Upper lobe of left lung (tissue), 6 donors: Measurements from ENCODE around the gene RPS29. TPM values are rescaled to one million over a fixed set of nuclear protein-coding genes. Genes with fewer than 3 reads are reported as not detected.
"Not testable (repeated sequence)": the region's sequence is repeated elsewhere in the genome, so short reads cannot be mapped to it uniquely, and the experiment has no call there.

Source experiments
- ATAC-seq, 2 donors: fragments of 200-7000 bp; cut with Tn5 transposase; one replicate each; pipeline ENCODE4 v1.9.1; 2022; ENCODE audit warnings: mild to moderate bottlenecking in 2 of 2, moderate library complexity in 2 of 2; ENCODE audit not compliant: low FRiP score in 2 of 2
- DNase-seq, 2 donors: peaks; one replicate each; pipeline ENCODE4 v3.0.0-alpha.2; 2019 to 2020
- H3K27ac ChIP-seq, 4 donors: fragments of 200-600 bp; sonication (generic); one replicate each; pipeline ENCODE4 v1.5.1; 2016 to 2019
- H3K27me3 ChIP-seq, 4 donors: fragments of 200-600 bp; sonication (generic); one replicate each; pipeline ENCODE4 v1.5.1; 2017 to 2019
- H3K36me3 ChIP-seq, 4 donors: fragments of 200-600 bp; sonication (generic); one replicate each; pipeline ENCODE4 v1.5.1; 2016 to 2019
- H3K4me1 ChIP-seq, 4 donors: fragments of 200-600 bp; sonication (generic); one replicate each; pipeline ENCODE4 v1.5.1; 2018 to 2019
- H3K4me3 ChIP-seq, 4 donors: fragments of 200-600 bp; sonication (generic); one replicate each; pipeline ENCODE4 v1.5.1; 2017 to 2019; ENCODE audit warnings: mild to moderate bottlenecking in 2 of 4, moderate library complexity in 1 of 4
- H3K9me3 ChIP-seq, 4 donors: fragments of 200-600 bp; sonication (generic); one replicate each; pipeline ENCODE4 v1.5.1; 2018 to 2019
- CTCF ChIP-seq, 6 experiments: fragments of 450-650 bp in 4 of 6; fragments of 200-600 bp in 2 of 6; sonication (generic) in 2 of 6; IDR thresholded peaks; one replicate each; pipeline ENCODE4 v1.5.1; 2016 to 2019; ENCODE audit warnings: antibody characterized with exemption in 6 of 6
- EP300 ChIP-seq, 4 donors: sonication (generic); formaldehyde crosslinking; IDR thresholded peaks; one replicate each; pipeline ENCODE4 v1.5.1; 2017; ENCODE audit warnings: antibody characterized with exemption in 4 of 4, control low read depth in 2 of 4
- POLR2A ChIP-seq, 4 donors: fragments of 450-650 bp; IDR thresholded peaks; one replicate each; pipeline ENCODE4 v1.5.1; 2016 to 2017; ENCODE audit warnings: antibody characterized with exemption in 4 of 4, mild to moderate bottlenecking in 2 of 4
- POLR2AphosphoS5 ChIP-seq, 2 donors: sonication (generic); formaldehyde crosslinking; IDR thresholded peaks; one replicate each; pipeline ENCODE4 v1.5.1; 2017; ENCODE audit warnings: antibody characterized with exemption in 2 of 2
- WGBS, 2 donors: methylation state at CpG; one replicate each; pipeline ENCODE4 v1.1.5; 2017 to 2018; 5-methylcytosine and 5-hydroxymethylcytosine counted together
- total RNA-seq, 6 donors: library from RNA; depleted of rRNA in 4 of 6; stranded (reverse); fragments of >200 nt in 4 of 6; gene quantifications; one replicate each; pipeline versions ENCODE4 v1.1.0 to v1.2.1, GENCODE V29; 2016 to 2021
- donor health status: DM: no; HTN: no; CAD: no; lungs with moderate emphysema.
- donor health status: DM: no; HTN: yes; CAD: no; lungs with severe emphysema.

Gene RPS29
- total RNA-seq, 6 donors from 2014 or later: 308 to 5,471 (median 1,242) TPM

- no peak for ATAC-seq
Observed at GRCh38 chr14:49589387-49589786, 3.2 kb upstream of the RPS29 start.

GRCh38 chr14:49586673-49587460, 687 bp upstream of the RPS29 start:
- H3K4me1 ChIP-seq: peaks cover 24 to 33% (median 32%) of the 10 kb centered on the region in 4 donors
- peaks cover 0 to 30% (median 14%) of the 10 kb centered on the region in 4 donors for H3K36me3 ChIP-seq
- peak overlapping the region in 3 of 4 donors; percentile 73 to 83 (median 81) for H3K4me3 ChIP-seq
- H3K9me3 ChIP-seq: no peaks in the 10 kb centered on the region
- TF ChIP-seq POLR2AphosphoS5 (IDR thresholded peaks at IDR 0.05): no peak
- TF ChIP-seq CTCF (IDR thresholded peaks at IDR 0.05): peak; percentile 67 to 87 (median 76)
- ATAC-seq (peak; percentile 78 to 80), DNase-seq (peak in 1 of 2 donors; percentile 25)
- H3K27me3 ChIP-seq: no peaks in the 10 kb centered on the region
- H3K27ac ChIP-seq: peak overlapping the region; percentile 92 to 95 (median 94)
- WGBS, 2 donors: 2 to 3% methylated on average over 12 to 14 of the region's 21 CpGs

More at GRCh38 chr14:49589387-49589786, 3.2 kb upstream of the RPS29 start:
- Histone ChIP-seq H3K4me3 (no peak overlapping the region), H3K4me1 (peaks cover 10 to 12% (median 11%) of the 10 kb centered on the region in 4 donors), H3K36me3 (peaks cover 0 to 5% (median under 1%) of the 10 kb centered on the region in 4 donors), H3K27me3 (no peaks in the 10 kb centered on the region), H3K27ac (no peak overlapping the region), H3K9me3 (no peaks in the 10 kb centered on the region)
- no peak for DNase-seq
- TF ChIP-seq POLR2A (IDR thresholded peaks at IDR 0.05): no peak
- WGBS, 2 donors: 91 to 92% methylated on average over 3 of the region's 3 CpGs

GRCh38 chr14:49584981-49585640, 1.1 kb downstream of the RPS29 start:
- WGBS, 2 donors: 19 to 20% methylated on average over 32 of the region's 32 CpGs
- DNase-seq: not testable (repeated sequence)

GRCh38 chr14:49584058-49584457, 2.1 kb downstream of the RPS29 start:
- whole genome bisulfite sequencing, 2 donors: 78 to 80% methylated on average over 10 to 11 of the region's 11 CpGs
- Histone ChIP-seq H3K9me3 (no peaks in the 10 kb centered on the region), H3K4me1 (peaks cover 26 to 43% (median 32%) of the 10 kb centered on the region in 4 donors), H3K36me3 (peaks cover 0 to 31% (median 14%) of the 10 kb centered on the region in 4 donors), H3K27me3 (no peaks in the 10 kb centered on the region), H3K4me3 (peak overlapping the region in 1 of 4 donors; percentile 73), H3K27ac (peak overlapping the region in 1 of 4 donors; percentile 42)
- ATAC-seq (no peak), DNase-seq (no peak)
- TF ChIP-seq POLR2AphosphoS5 (IDR thresholded peaks at IDR 0.05): no peak
- TF ChIP-seq CTCF (IDR thresholded peaks at IDR 0.05): no peak
- TF ChIP-seq POLR2A (IDR thresholded peaks at IDR 0.05): no peak
- no peak for TF ChIP-seq EP300 (IDR thresholded peaks at IDR 0.05)

More at GRCh38 chr14:49584981-49585640, 1.1 kb downstream of the RPS29 start:
- H3K27me3 ChIP-seq, ATAC-seq, H3K9me3 ChIP-seq: not testable (repeated sequence)
- peak overlapping the region; percentile 92 to 95 (median 94) for H3K27ac ChIP-seq
- peak overlapping the region; percentile 72 to 83 (median 77) for H3K4me3 ChIP-seq
- H3K4me1 ChIP-seq: peaks cover 26 to 40% (median 32%) of the 10 kb centered on the region in 4 donors
- H3K36me3 ChIP-seq: peaks cover 0 to 31% (median 14%) of the 10 kb centered on the region in 4 donors

GRCh38 chr14:49583629-49584028, 2.6 kb downstream of the RPS29 start:
- no peaks in the 10 kb centered on the region for H3K9me3 ChIP-seq
- ATAC-seq: no peak
- H3K27ac ChIP-seq: no peak overlapping the region
- peaks cover 0 to 31% (median 14%) of the 10 kb centered on the region in 4 donors for H3K36me3 ChIP-seq
- no peaks in the 10 kb centered on the region for H3K27me3 ChIP-seq
- peak overlapping the region in 1 of 4 donors; percentile 73 for H3K4me3 ChIP-seq
- DNase-seq: no peak
- WGBS, 2 donors: 79 to 81% methylated on average over 6 of the region's 6 CpGs
- TF ChIP-seq POLR2A (IDR thresholded peaks at IDR 0.05): no peak
- no peak for TF ChIP-seq CTCF (IDR thresholded peaks at IDR 0.05)
- TF ChIP-seq EP300 (IDR thresholded peaks at IDR 0.05): no peak
- no peak for TF ChIP-seq POLR2AphosphoS5 (IDR thresholded peaks at IDR 0.05)
- peaks cover 26 to 43% (median 32%) of the 10 kb centered on the region in 4 donors for H3K4me1 ChIP-seq
